GM21515 (cell line): ENCODE data around the gene EHBP1L1.

Source experiments
- ATAC-seq: cut with Tn5 transposase; IDR thresholded peaks from one replicate; pipeline ENCODE4 v1.9.1; 2021; ENCODE audit not compliant: unreplicated experiment

Gene EHBP1L1

GRCh38 chr11:65575568-65576231 is at the start of gene EHBP1L1:
Gene EHBP1L1, plus strand, starts transcription at chr11:65576053. Its CDS starts 250 bp downstream, at chr11:65576303.
- no peak for ATAC-seq

GRCh38 chr11:65526744-65527143 is 49.1 kb upstream of the EHBP1L1 start:
- ATAC-seq = no peak

GRCh38 chr11:65528819-65529350 is 47.0 kb upstream of the EHBP1L1 start:
- ATAC-seq = no peak

- ATAC-seq = no peak
Observed at GRCh38 chr11:65529475-65530156, 46.2 kb upstream of the EHBP1L1 start.

- ATAC-seq = no peak
Observed at GRCh38 chr11:65530157-65530496, 45.7 kb upstream of the EHBP1L1 start.

GRCh38 chr11:65532388-65533064 is 43.3 kb upstream of the EHBP1L1 start:
- no peak for ATAC-seq

- no peak for ATAC-seq
Observed at GRCh38 chr11:65535102-65535501, 40.8 kb upstream of the EHBP1L1 start.

GRCh38 chr11:65536412-65537295 is 39.2 kb upstream of the EHBP1L1 start:
- no peak for ATAC-seq

GRCh38 chr11:65537296-65537597 is 38.6 kb upstream of the EHBP1L1 start:
- ATAC-seq = no peak

- no peak for ATAC-seq
Observed at GRCh38 chr11:65537620-65538231, 38.1 kb upstream of the EHBP1L1 start.

GRCh38 chr11:65538232-65538914 is 37.5 kb upstream of the EHBP1L1 start:
- ATAC-seq = no peak

- no peak for ATAC-seq
Observed at GRCh38 chr11:65538915-65539743, 36.7 kb upstream of the EHBP1L1 start.

GRCh38 chr11:65539744-65540289 is 36.0 kb upstream of the EHBP1L1 start:
- peak; percentile 37 for ATAC-seq

GRCh38 chr11:65540290-65541092 is 35.4 kb upstream of the EHBP1L1 start:
- peak; percentile 65 for ATAC-seq

GRCh38 chr11:65541093-65541982 is 34.5 kb upstream of the EHBP1L1 start:
- ATAC-seq = no peak

- no peak for ATAC-seq
Observed at GRCh38 chr11:65542738-65543390, 33.0 kb upstream of the EHBP1L1 start.

- ATAC-seq = no peak
Observed at GRCh38 chr11:65545853-65546216, 30.0 kb upstream of the EHBP1L1 start.
